B cell (primary cell): ENCODE results near the gene KIAA0825. TPM values are rescaled to one million over a fixed set of nuclear protein-coding genes. Genes with fewer than 3 reads are reported as not detected.

Experiments
- ATAC-seq: fragments of 200-7000 bp; cut with Tn5 transposase; one replicate; pipeline ENCODE4 v1.10.0; 2021; ENCODE audit warnings: low read depth, mild to moderate bottlenecking, moderate number of reproducible peaks, moderate library complexity
- CTCF ChIA-PET: fragments of 350-600 bp; sonication (Branson Sonifier 250); formaldehyde crosslinking; loops from one replicate; lab custom pipeline; 2021; ENCODE audit warnings: antibody characterized with exemption, inconsistent platforms; lab: Charles Lee
- POLR2A ChIA-PET: fragments of 350-600 bp; sonication (Branson Sonifier 250); formaldehyde crosslinking; loops from one replicate; lab custom pipeline; 2021; ENCODE audit warnings: antibody characterized with exemption; lab: Charles Lee
- DNase-seq: peaks from one replicate; pipeline ENCODE4 v3.0.0; 2013
- H2AFZ ChIP-seq: 2 replicates; pipeline ENCODE4 v1.6.1; 2012; ENCODE audit warnings: mild to moderate bottlenecking, low read depth, low read length; ENCODE audit not compliant: insufficient read depth, poor library complexity, severe bottlenecking
- H3K27ac ChIP-seq, 2 donors: 1 replicate in 1 of 2; 2 replicates in 1 of 2; pipeline ENCODE4 v1.5.1; 2012 to 2013; ENCODE audit warnings: low read length in 2 of 2, mild to moderate bottlenecking in 2 of 2, moderate library complexity in 1 of 2
- H3K27me3 ChIP-seq, 4 experiments: fragments of 200-600 bp in 1 of 4; sonication (generic) in 1 of 4; replicated peaks in 1 of 4; 1 replicate in 2 of 4; 2 replicates in 2 of 4; pipeline versions ENCODE4 v1.6.1 to v1.7.0; 2013 to 2016; ENCODE audit warnings: low read length in 3 of 4, mild to moderate bottlenecking in 2 of 4, mixed read lengths in 1 of 4, moderate library complexity in 1 of 4; ENCODE audit not compliant: insufficient read depth in 4 of 4, control insufficient read depth in 3 of 4; ENCODE audit errors: control extremely low read depth in 1 of 4
- H3K36me3 ChIP-seq, 2 experiments: replicated peaks in 1 of 2; 1 replicate in 1 of 2; 2 replicates in 1 of 2; pipeline versions ENCODE4 v1.6.1 to v1.7.1; 2013; ENCODE audit warnings: low read length in 1 of 2; ENCODE audit not compliant: insufficient read depth in 2 of 2, control insufficient read depth in 1 of 2; ENCODE audit errors: control extremely low read depth in 1 of 2, extremely low read depth in 1 of 2
- H3K4me1 ChIP-seq, 2 donors: fragments of 200-600 bp in 1 of 2; sonication (generic) in 1 of 2; 1 replicate in 1 of 2; 2 replicates in 1 of 2; pipeline versions ENCODE4 v1.5.1 to v1.6.1; 2013 to 2017; ENCODE audit warnings: low read length in 2 of 2; ENCODE audit not compliant: control insufficient read depth in 2 of 2, insufficient read depth in 2 of 2
- H3K4me2 ChIP-seq: replicated peaks from 2 replicates; pipeline ENCODE3; 2012; ENCODE audit warnings: mild to moderate bottlenecking, low read depth, low read length; ENCODE audit not compliant: poor library complexity, severe bottlenecking
- H3K4me3 ChIP-seq, 5 experiments: fragments of 200-600 bp in 1 of 5; sonication (generic) in 1 of 5; 1 replicate in 3 of 5; 2 replicates in 2 of 5; pipeline versions ENCODE4 v1.5.1 to v1.7.0; 2011 to 2016; ENCODE audit warnings: low read length in 4 of 5, mild to moderate bottlenecking in 4 of 5, low read depth in 2 of 5, control low read depth in 1 of 5, moderate library complexity in 1 of 5; ENCODE audit not compliant: insufficient read depth in 1 of 5; ENCODE audit errors: control extremely low read depth in 1 of 5, extremely low read depth in 1 of 5
- H3K79me2 ChIP-seq: fragments of 200-600 bp; sonication (generic); one replicate; pipeline ENCODE4 v1.6.0; 2016; ENCODE audit warnings: low read length; ENCODE audit not compliant: control insufficient read depth, insufficient read depth
- H3K9ac ChIP-seq: fragments of 200-600 bp; sonication (generic); 2 replicates; pipeline ENCODE4 v1.6.1; 2017; ENCODE audit warnings: mild to moderate bottlenecking, low read length, moderate library complexity
- H3K9me3 ChIP-seq, 3 donors: one replicate each; pipeline versions ENCODE4 v1.6.1 to v1.7.1; 2013; ENCODE audit warnings: low read length in 2 of 3; ENCODE audit not compliant: control insufficient read depth in 2 of 3, insufficient read depth in 1 of 3; ENCODE audit errors: control extremely low read depth in 1 of 3
- H4K20me1 ChIP-seq: 2 replicates; pipeline ENCODE4 v1.6.0; 2012; ENCODE audit warnings: mild to moderate bottlenecking, low read length; ENCODE audit not compliant: insufficient read depth, control insufficient read depth, poor library complexity, severe bottlenecking
- H3K27ac Mint-ChIP-seq: one replicate; pipeline ENCODE4 v1.8.0; 2021; ENCODE audit warnings: mixed read lengths
- H3K27me3 Mint-ChIP-seq: one replicate; pipeline ENCODE4 v1.8.0; 2021; ENCODE audit warnings: mixed read lengths
- H3K4me1 Mint-ChIP-seq: one replicate; pipeline ENCODE4 v1.8.0; 2021; ENCODE audit warnings: mixed read lengths
- H3K4me3 Mint-ChIP-seq: one replicate; pipeline ENCODE4 v1.8.0; 2021; ENCODE audit warnings: mixed read lengths
- H3K9me3 Mint-ChIP-seq: one replicate; pipeline ENCODE4 v1.8.0; 2022; ENCODE audit warnings: mixed read lengths; ENCODE audit not compliant: insufficient read depth
- CTCF ChIP-seq: fragments of 200-600 bp; IDR thresholded peaks from one replicate; pipeline ENCODE4 v1.8.0; 2022; ENCODE audit warnings: antibody characterized with exemption, mild to moderate bottlenecking
- EZH2 ChIP-seq: IDR thresholded peaks from 2 replicates; pipeline ENCODE4 v1.6.1; 2012; ENCODE audit warnings: borderline replicate concordance, low read depth, mild to moderate bottlenecking, moderate library complexity, low read length; ENCODE audit not compliant: insufficient read depth, poor library complexity, severe bottlenecking
- whole genome bisulfite sequencing: methylation state at CpG from one replicate; pipeline ENCODE4 v1.1.5; 2013; ENCODE audit warnings: missing lambda C conversion rate; ENCODE audit not compliant: insufficient coverage; 5-methylcytosine and 5-hydroxymethylcytosine counted together
- intact Hi-C: fragments of 100-400 bp; cut with micrococcal nuclease; formaldehyde crosslinking; loops from one replicate; pipeline ENCODE4 v1.10.0; 2022
- polyA plus RNA-seq: library from polyadenylated mRNA; depleted of rRNA; stranded (reverse); fragments of >200 nt; gene quantifications from 2 replicates; pipeline ENCODE4 v1.2.3, GENCODE V29; 2012
- total RNA-seq, 2 donors: library from RNA; stranded (reverse); fragments of 120-200 nt in 1 of 2; gene quantifications; 1 replicate in 1 of 2; 2 replicates in 1 of 2; pipeline versions ENCODE4 v1.2.3 to v1.2.4, GENCODE V29; 2013 to 2022

The KIAA0825 gene
- total and polyA plus RNA-seq, 2 donors (not counting 1 experiment from before 2014, with no cell fraction given): 0.43 to 2.7 TPM

DNA sequence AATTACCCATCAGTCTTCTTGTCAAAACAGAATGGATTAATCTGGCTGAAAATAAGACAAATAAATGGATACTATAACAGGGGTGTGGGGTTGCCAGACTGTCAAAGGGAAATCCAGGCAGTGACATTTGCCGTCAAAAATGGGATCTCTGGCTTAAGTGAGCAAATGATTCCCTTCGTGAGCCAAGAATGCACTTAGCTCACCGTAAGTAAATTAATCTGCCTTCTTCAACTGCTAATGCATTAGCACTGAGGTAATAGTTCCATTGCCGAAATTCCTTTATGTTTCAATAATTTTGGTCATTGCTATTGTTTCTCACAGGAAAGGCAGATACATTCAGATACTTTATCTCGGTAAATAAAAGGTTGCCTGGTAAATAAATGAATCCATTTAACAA, 377.8 kb downstream of the KIAA0825 start:
- 100% methylated on average over 1 of the region's 5 CpGs for WGBS
- H3K36me3 ChIP-seq: no peaks in the 10 kb centered on the region
- H3K4me3 Mint-ChIP-seq: no peak overlapping the region

GRCh38 chr5:94240134-94240533, 378.3 kb downstream of the KIAA0825 start:
- Histone ChIP-seq H4K20me1 (no peaks in the 10 kb centered on the region), H3K4me2 (no peak overlapping the region), H2AFZ (no peak overlapping the region), H3K4me1 (no peaks in the 10 kb centered on the region), H3K9me3 (peaks cover 0 to 4% (median 0%) of the 10 kb centered on the region in 3 donors), H3K79me2 (no peaks in the 10 kb centered on the region), H3K27me3 (no peaks in the 10 kb centered on the region), H3K27ac (no peak overlapping the region), H3K36me3 (no peaks in the 10 kb centered on the region), H3K9ac (no peak overlapping the region), H3K4me3 (no peak overlapping the region)
- Mint-ChIP-seq H3K4me3 (no peak overlapping the region), H3K27me3 (no peaks in the 10 kb centered on the region), H3K9me3 (peaks cover 3% of the 10 kb centered on the region), H3K27ac (no peak overlapping the region), H3K4me1 (no peaks in the 10 kb centered on the region)
- no peak for DNase-seq
- ChIA-PET POLR2A (no interaction called here), CTCF (no interaction called here)
- TF ChIP-seq CTCF (no peak), EZH2 (no peak)
- intact Hi-C loops: no loop called here
- WGBS: no CpG with 5 or more reads among the region's 3 CpGs
- ATAC-seq: no peak

More for the DNA sequence above, 377.8 kb downstream of the KIAA0825 start:
- Histone ChIP-seq H3K79me2 (no peaks in the 10 kb centered on the region), H3K27me3 (no peaks in the 10 kb centered on the region), H3K4me3 (no peak overlapping the region), H3K4me1 (no peaks in the 10 kb centered on the region), H3K4me2 (no peak overlapping the region), H4K20me1 (no peaks in the 10 kb centered on the region), H3K9me3 (peaks cover 0 to 4% (median 0%) of the 10 kb centered on the region in 3 donors), H2AFZ (no peak overlapping the region), H3K27ac (no peak overlapping the region), H3K9ac (no peak overlapping the region)
- no peaks in the 10 kb centered on the region for H3K9me3 Mint-ChIP-seq
- no peak for DNase-seq
- POLR2A ChIA-PET: no interaction called here
- no peak for ATAC-seq
- H3K27ac Mint-ChIP-seq: no peak overlapping the region
- intact Hi-C loops: no loop called here
- H3K4me1 Mint-ChIP-seq: no peaks in the 10 kb centered on the region
- H3K27me3 Mint-ChIP-seq: no peaks in the 10 kb centered on the region
- CTCF ChIA-PET: no interaction called here
- TF ChIP-seq EZH2 (no peak), CTCF (no peak)
